HEK293T (cell line): ENCODE data around the gene TTC9.
A peak's percentile ranks its signal among the peaks of the same experiment; 100 is the strongest.

Experiments used
- CTCF ChIA-PET: fragments of 350-600 bp; formaldehyde crosslinking; extraction: SDS; loops from one replicate; lab custom pipeline; 2021; ENCODE audit warnings: antibody characterized with exemption, inconsistent platforms; lab: Yijun Ruan, JAX
- POLR2A ChIA-PET: fragments of 350-600 bp; formaldehyde crosslinking; extraction: SDS; loops from one replicate; lab custom pipeline; 2020; ENCODE audit warnings: antibody characterized with exemption, inconsistent platforms; lab: Yijun Ruan, JAX
- DNase-seq: peaks from one replicate; pipeline ENCODE4 v3.0.0; 2012; ENCODE audit warnings: mixed read lengths; ENCODE audit errors: extremely low spot score
- ARNT ChIP-seq: fragments of 450-650 bp; IDR thresholded peaks from 2 replicates; pipeline ENCODE4 v1.6.1; 2017; ENCODE audit warnings: mild to moderate bottlenecking
- BHLHE40 ChIP-seq: fragments of 450-650 bp; IDR thresholded peaks from 2 replicates; pipeline ENCODE4 v1.6.1; 2016; ENCODE audit warnings: mild to moderate bottlenecking, moderate library complexity, borderline replicate concordance
- CTBP1 ChIP-seq: fragments of 450-650 bp; IDR thresholded peaks from 2 replicates; pipeline ENCODE4 v1.6.1; 2016; ENCODE audit warnings: borderline replicate concordance
- ELF4 ChIP-seq: fragments of 450-650 bp; IDR thresholded peaks from 2 replicates; pipeline ENCODE4 v1.6.1; 2017; ENCODE audit warnings: antibody characterized with exemption
- FOXA1 ChIP-seq: fragments of 450-650 bp; IDR thresholded peaks from 2 replicates; pipeline ENCODE4 v1.6.1; 2016; ENCODE audit warnings: mild to moderate bottlenecking
- FOXK2 ChIP-seq: fragments of 450-650 bp; IDR thresholded peaks from 2 replicates; pipeline ENCODE4 v1.6.1; 2016; ENCODE audit warnings: mild to moderate bottlenecking
- FOXM1 ChIP-seq: fragments of 450-650 bp; IDR thresholded peaks from 2 replicates; pipeline ENCODE4 v1.6.1; 2017; ENCODE audit warnings: mild to moderate bottlenecking, borderline replicate concordance
- HDGF ChIP-seq: fragments of 450-650 bp; IDR thresholded peaks from 2 replicates; pipeline ENCODE4 v1.6.1; 2017; ENCODE audit warnings: antibody characterized with exemption, borderline replicate concordance
- L3MBTL2 ChIP-seq: fragments of 450-650 bp; conservative IDR thresholded peaks from 2 replicates; pipeline ENCODE4 v1.6.1; 2016; ENCODE audit warnings: mild to moderate bottlenecking
- LEF1 ChIP-seq: fragments of 450-650 bp; IDR thresholded peaks from 2 replicates; pipeline ENCODE4 v1.6.1; 2017; ENCODE audit warnings: mild to moderate bottlenecking, borderline replicate concordance
- NFRKB ChIP-seq: fragments of 450-650 bp; IDR thresholded peaks from 2 replicates; pipeline ENCODE4 v1.6.1; 2016; ENCODE audit warnings: mild to moderate bottlenecking, moderate library complexity
- SP1 ChIP-seq: fragments of 450-650 bp; IDR thresholded peaks from 2 replicates; pipeline ENCODE4 v1.6.1; 2017
- SUZ12 ChIP-seq: fragments of 450-650 bp; IDR thresholded peaks from 2 replicates; pipeline ENCODE4 v1.6.1; 2016; ENCODE audit warnings: mild to moderate bottlenecking
- TARDBP ChIP-seq: fragments of 450-650 bp; IDR thresholded peaks from 2 replicates; pipeline ENCODE4 v1.6.1; 2016
- ZNF384 ChIP-seq: fragments of 450-650 bp; IDR thresholded peaks from 2 replicates; pipeline ENCODE4 v1.6.1; 2016
- TF ChIP-seq, protein P1 (sequence below): fragments of 450-650 bp; IDR thresholded peaks from 2 replicates; pipeline ENCODE4 v1.6.1; 2016

TTC9 gene

DNA sequence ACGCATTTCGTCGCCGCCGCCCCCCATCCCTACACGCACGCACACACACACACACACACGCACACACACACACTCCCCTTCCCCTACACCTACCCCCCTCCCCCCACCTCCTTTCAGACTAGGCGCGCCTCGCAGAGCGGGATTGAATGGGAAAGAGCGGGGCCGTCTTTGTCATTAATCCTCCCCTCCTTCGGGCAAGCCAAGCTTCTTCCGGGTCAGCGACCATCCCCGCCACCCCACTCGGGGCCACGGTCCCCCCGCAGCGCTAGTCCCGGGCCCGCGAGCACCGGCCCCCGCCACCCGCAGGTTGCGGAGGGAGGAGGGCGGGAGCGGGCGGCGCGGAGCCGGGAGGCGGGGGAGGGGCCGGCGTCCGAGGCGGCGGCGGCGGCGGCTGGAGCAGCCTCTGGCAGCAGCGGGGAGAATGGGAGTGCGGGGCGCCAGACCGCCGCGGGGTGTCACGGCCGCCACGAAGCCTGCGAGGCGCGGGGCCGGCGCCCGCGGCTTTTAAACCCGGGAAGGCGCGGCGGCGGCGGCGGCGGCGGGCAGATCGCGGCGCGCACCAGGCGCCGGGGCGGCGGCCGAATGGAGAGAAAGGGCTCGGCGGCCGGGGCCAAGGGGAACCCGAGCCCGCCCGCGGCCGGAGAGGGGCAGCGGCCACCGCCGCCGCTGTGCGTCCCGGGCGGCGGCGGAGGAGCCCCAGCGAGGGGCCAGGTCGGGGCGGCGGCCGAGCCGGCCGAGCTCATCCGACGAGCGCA is at the start of gene TTC9:
Gene TTC9 (plus strand): TSS at position 369 of the 755 bp plus-strand sequence. CDS start 214 bp downstream, at position 583.
- ChIA-PET CTCF (interaction anchor here (0.6 kb wide), 1 partner anchor 39 kb away, joined by 3 read pairs; no protein-coding TSS in a partner anchor), POLR2A (interaction anchor here (0.8 to 1.3 kb wide), 2 partner anchors 21 to 266 kb away, joined by 3 read pairs; partner anchors contain the start of gene PCNX1)
- DNase-seq, result peak; percentile 65
- TF ChIP-seq L3MBTL2 (0 out of 2 replicates have a peak, but pooled peaks have one; percentile 65), SP1 (no peak)

DNA sequence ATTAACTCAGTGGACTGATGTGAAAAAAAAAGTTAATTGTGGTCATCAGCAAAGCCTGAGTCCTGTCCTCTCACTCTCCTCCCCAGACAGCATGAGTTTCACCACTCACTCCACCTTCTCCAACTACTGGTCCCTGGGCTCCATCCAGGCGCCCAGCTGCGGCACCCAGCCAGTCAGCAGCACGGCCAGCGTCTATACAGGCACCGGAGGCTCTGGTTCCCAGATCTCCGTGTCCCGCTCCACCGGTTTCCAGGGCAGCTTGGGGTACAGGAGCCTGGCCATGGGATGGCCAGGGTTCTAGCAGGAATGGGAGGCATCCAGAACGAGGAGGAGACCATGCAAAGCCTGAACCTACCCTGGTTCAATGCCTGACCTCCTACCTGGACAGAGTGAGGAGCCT is 47.3 kb upstream of the TTC9 start:
- DNase-seq, result no peak
- POLR2A ChIA-PET, result no interaction called here
- TF ChIP-seq NFRKB (no peak), BHLHE40 (no peak), TARDBP (no peak), ZNF384 (no peak), LEF1 (no peak), SUZ12 (no peak), FOXK2 (no peak), HDGF (no peak), ELF4 (no peak), L3MBTL2 (no peak), ARNT (no peak), SP1 (no peak), FOXM1 (no peak), CTBP1 (no peak)
- TF ChIP-seq, protein P1, sequence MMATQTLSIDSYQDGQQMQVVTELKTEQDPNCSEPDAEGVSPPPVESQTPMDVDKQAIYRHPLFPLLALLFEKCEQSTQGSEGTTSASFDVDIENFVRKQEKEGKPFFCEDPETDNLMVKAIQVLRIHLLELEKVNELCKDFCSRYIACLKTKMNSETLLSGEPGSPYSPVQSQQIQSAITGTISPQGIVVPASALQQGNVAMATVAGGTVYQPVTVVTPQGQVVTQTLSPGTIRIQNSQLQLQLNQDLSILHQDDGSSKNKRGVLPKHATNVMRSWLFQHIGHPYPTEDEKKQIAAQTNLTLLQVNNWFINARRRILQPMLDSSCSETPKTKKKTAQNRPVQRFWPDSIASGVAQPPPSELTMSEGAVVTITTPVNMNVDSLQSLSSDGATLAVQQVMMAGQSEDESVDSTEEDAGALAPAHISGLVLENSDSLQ, result no peak
- CTCF ChIA-PET, result no interaction called here

DNA sequence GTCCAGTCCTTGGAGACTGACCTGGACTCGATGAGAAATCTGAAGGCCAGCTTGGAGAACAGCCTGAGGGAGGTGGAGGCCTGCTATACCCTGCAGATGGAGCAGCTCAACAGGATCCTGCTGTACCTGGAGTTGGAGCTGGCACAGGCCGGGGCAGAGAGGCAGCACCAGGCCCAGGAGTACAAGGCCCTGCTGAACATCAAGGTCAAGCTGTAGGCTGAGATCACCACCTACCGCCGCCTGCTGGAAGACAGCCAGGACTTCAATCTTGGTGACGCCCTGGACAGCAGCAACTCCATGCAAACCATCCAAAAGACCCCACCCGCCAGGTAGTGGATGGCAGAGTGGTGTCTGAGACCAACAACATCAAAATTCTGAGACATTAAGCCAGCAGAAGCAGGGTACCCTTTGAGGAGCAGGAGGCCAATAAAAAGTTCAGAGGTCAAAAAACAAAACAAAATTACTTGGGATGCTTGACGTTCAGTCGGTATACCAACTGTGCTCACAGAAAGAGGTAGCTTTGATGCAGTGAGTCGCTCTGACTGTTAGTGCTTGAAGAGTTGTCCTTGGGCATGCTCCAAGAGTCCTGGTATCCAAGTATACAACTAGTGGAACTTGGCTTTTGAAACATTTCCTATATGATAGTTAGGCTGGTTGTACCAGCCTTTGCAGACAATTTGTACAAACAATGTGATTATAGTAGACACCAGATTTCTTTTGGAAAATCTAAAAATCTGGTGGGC is 46.1 kb upstream of the TTC9 start:
- CTCF ChIA-PET, result interaction anchor here (0.5 kb wide), 1 partner anchor 374 kb away, joined by 3 read pairs; no protein-coding TSS in a partner anchor
- DNase-seq, result no peak

DNA sequence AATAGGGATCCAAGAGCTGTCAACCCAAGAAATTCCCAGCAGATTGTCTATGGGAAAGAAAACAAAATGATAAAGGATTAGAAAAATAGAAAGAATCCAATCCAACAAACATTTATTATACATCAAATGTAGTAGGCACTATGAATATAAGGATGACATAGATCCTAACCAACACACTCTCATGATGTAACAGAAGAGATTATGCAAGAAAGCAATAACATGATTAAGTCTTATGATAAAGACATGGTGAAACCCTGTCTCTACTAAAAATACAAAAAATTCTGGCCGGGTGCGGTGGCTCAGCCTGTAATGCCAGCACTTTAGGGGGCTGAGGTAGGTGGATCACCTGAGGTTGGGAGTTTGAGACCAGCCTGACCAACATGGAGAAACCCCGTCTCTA is 44.0 kb upstream of the TTC9 start:
- no peak for TF ChIP-seq HDGF
- no peak for TF ChIP-seq L3MBTL2
- no peak for TF ChIP-seq NFRKB
- TF ChIP-seq FOXA1, result no peak
- TF ChIP-seq BHLHE40, result no peak
- TF ChIP-seq ELF4, result no peak
- TF ChIP-seq, protein P1, result no peak
- no peak for TF ChIP-seq FOXM1
- no peak for TF ChIP-seq FOXK2
- TF ChIP-seq TARDBP, result no peak
- TF ChIP-seq ARNT, result no peak
- ChIA-PET CTCF (no interaction called here), POLR2A (no interaction called here)
- DNase-seq, result no peak

More for the DNA sequence above, 46.1 kb upstream of the TTC9 start:
- POLR2A ChIA-PET, result no interaction called here
- TF ChIP-seq HDGF (no peak), SP1 (no peak), ZNF384 (no peak), FOXM1 (no peak), ELF4 (no peak), ARNT (no peak), BHLHE40 (no peak), NFRKB (no peak), L3MBTL2 (no peak), TARDBP (no peak), LEF1 (no peak)
- TF ChIP-seq, protein P1, result no peak

DNA sequence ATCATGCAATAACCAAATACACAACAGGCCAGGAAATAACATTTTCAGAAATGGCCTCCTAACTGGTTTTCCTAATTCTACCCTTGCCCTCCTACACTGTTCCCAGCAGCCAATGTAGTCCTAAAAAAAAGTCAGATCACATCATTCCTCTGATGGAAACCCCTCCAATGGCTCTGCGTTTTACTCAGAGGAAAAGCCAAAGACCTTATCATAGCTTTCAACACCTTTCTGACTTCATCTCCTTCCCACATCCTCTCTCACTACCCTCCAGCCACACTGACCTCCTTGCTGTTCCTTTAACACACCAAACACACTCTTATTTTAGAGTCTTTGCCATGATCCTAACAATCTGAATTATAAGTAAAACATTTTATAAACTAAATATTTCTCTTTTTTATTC is 42.4 kb upstream of the TTC9 start:
- POLR2A ChIA-PET, result no interaction called here
- CTCF ChIA-PET, result no interaction called here
- TF ChIP-seq LEF1 (no peak), NFRKB (no peak), HDGF (no peak), ZNF384 (no peak), FOXK2 (no peak), SP1 (no peak), ELF4 (no peak), BHLHE40 (no peak), ARNT (no peak), FOXM1 (no peak)
- TF ChIP-seq, protein P1, result no peak
- DNase-seq, result no peak
